Peyer's patch (tissue), 4 donors: ENCODE data around the gene EPB41L5. TPM values are rescaled to one million over a fixed set of nuclear protein-coding genes. Genes with fewer than 3 reads are reported as not detected.

ENCODE experiments used
- DNase-seq, 3 donors: peaks; one replicate each; pipeline ENCODE4 v3.0.0-alpha.2; 2017 to 2019
- H3K27ac ChIP-seq, 4 donors: fragments of 200-600 bp; sonication (generic); one replicate each; pipeline ENCODE4 v1.5.1; 2016 to 2019
- H3K27me3 ChIP-seq, 2 donors: fragments of 200-600 bp; sonication (generic); one replicate each; pipeline ENCODE4 v1.5.1; 2019
- H3K36me3 ChIP-seq, 3 donors: fragments of 200-600 bp; sonication (generic); one replicate each; pipeline ENCODE4 v1.5.1; 2016 to 2019
- H3K4me1 ChIP-seq, 4 donors: fragments of 200-600 bp; sonication (generic); one replicate each; pipeline ENCODE4 v1.5.1; 2016 to 2019
- H3K4me3 ChIP-seq, 4 donors: fragments of 200-600 bp; sonication (generic); 1 replicate in 3 of 4; 2 replicates in 1 of 4; pipeline ENCODE4 v1.5.1; 2016 to 2019; ENCODE audit warnings: mild to moderate bottlenecking in 1 of 4
- H3K9me3 ChIP-seq, 4 donors: fragments of 200-600 bp; sonication (generic); one replicate each; pipeline ENCODE4 v1.5.1; 2016 to 2019; ENCODE audit warnings: mild to moderate bottlenecking in 1 of 4
- CTCF ChIP-seq, 6 experiments: fragments of 450-650 bp in 4 of 6; fragments of 200-600 bp in 2 of 6; sonication (generic) in 1 of 6; IDR thresholded peaks; one replicate each; pipeline ENCODE4 v1.5.1; 2017 to 2019; ENCODE audit warnings: antibody characterized with exemption in 6 of 6, mild to moderate bottlenecking in 3 of 6, moderate library complexity in 1 of 6
- POLR2A ChIP-seq, 2 donors: fragments of 450-650 bp; IDR thresholded peaks; one replicate each; pipeline ENCODE4 v1.5.1; 2017; ENCODE audit warnings: antibody characterized with exemption in 2 of 2, mild to moderate bottlenecking in 2 of 2, moderate library complexity in 2 of 2
- total RNA-seq, 4 donors: library from RNA; depleted of rRNA; stranded (reverse); fragments of >200 nt; gene quantifications; one replicate each; pipeline ENCODE4 v1.1.0, GENCODE V29; 2016

The EPB41L5 gene
- total RNA-seq, 4 donors from 2014 or later = 21.5 to 52.9 (median 41.4) TPM

- Histone ChIP-seq H3K36me3 (no peaks in the 10 kb centered on the region), H3K4me3 (peak overlapping the region; percentile 62 to 98 (median 86)), H3K9me3 (no peaks in the 10 kb centered on the region), H3K27ac (peak overlapping the region; percentile 82 to 91 (median 83)), H3K27me3 (no peaks in the 10 kb centered on the region), H3K4me1 (peaks cover 0 to 19% (median 0%) of the 10 kb centered on the region in 4 donors)
- TF ChIP-seq POLR2A (IDR thresholded peaks at IDR 0.05) (no peak), CTCF (IDR thresholded peaks at IDR 0.05) (no peak)
- DNase-seq = peak in 2 of 3 donors; percentile 30 to 72
Measured at GRCh38 chr2:120013597-120014223, 833 bp downstream of the EPB41L5 start.

DNA sequence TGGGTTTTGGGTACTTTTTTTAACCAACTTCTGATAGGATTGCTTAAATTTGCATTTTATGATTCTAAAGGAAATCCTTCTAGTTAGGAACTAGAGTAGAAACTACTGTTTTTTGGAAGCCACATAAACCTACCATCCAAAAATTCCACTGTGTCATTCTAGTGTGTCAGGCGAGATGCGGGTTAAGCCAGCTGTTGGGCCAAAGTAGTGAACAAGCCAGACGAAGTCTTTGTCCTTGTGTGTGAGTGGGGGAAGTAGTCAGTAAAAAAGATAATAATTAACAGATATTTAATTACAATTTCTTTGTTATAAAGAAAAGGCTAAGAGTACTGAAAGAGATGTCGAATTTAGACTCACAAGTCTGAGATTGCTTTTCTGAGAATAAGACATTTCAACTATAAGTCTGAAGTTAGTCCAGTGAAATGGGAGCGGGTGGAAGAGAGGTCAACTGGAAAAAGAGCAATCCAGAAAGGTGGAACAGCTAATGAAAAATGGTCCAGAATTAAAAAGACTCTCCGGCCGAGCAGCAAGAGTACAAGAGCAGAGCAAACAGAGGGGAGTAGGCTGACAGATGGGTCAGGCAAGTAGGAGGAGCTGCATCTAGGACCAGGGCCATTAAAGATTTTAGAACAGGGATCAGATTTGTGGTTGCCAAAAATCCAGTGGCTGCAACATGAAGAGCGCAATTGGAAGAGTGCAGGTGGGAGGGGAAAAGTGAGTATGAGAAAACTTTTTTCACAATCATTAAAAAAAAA is 1.5 kb downstream of the EPB41L5 start:
- Histone ChIP-seq H3K27me3 (no peaks in the 10 kb centered on the region), H3K36me3 (no peaks in the 10 kb centered on the region), H3K4me3 (peak overlapping the region in 2 of 4 donors; percentile 62 to 78), H3K27ac (no peak overlapping the region), H3K4me1 (peaks cover 0 to 19% (median 0%) of the 10 kb centered on the region in 4 donors), H3K9me3 (no peaks in the 10 kb centered on the region)
- TF ChIP-seq CTCF (IDR thresholded peaks at IDR 0.05) (no peak), POLR2A (IDR thresholded peaks at IDR 0.05) (no peak)
- no peak for DNase-seq

- peaks cover 0 to 14% (median 0%) of the 10 kb centered on the region in 4 donors for H3K4me1 ChIP-seq
- H3K36me3 ChIP-seq = no peaks in the 10 kb centered on the region
- no peak overlapping the region for H3K4me3 ChIP-seq
- H3K27me3 ChIP-seq = no peaks in the 10 kb centered on the region
- H3K9me3 ChIP-seq = no peaks in the 10 kb centered on the region
- no peak overlapping the region for H3K27ac ChIP-seq
- TF ChIP-seq POLR2A (IDR thresholded peaks at IDR 0.05) (no peak), CTCF (IDR thresholded peaks at IDR 0.05) (no peak)
- DNase-seq = no peak
Measured at GRCh38 chr2:120016800-120017199, 3.9 kb downstream of the EPB41L5 start.

GRCh38 chr2:120017201-120017600 is 4.3 kb downstream of the EPB41L5 start:
- H3K4me1 ChIP-seq = peaks cover 0 to 10% (median 0%) of the 10 kb centered on the region in 4 donors
- no peaks in the 10 kb centered on the region for H3K27me3 ChIP-seq
- no peaks in the 10 kb centered on the region for H3K9me3 ChIP-seq
- no peak overlapping the region for H3K4me3 ChIP-seq
- no peak overlapping the region for H3K27ac ChIP-seq
- H3K36me3 ChIP-seq = no peaks in the 10 kb centered on the region
- no peak for TF ChIP-seq POLR2A (IDR thresholded peaks at IDR 0.05)
- no peak for TF ChIP-seq CTCF (IDR thresholded peaks at IDR 0.05)
- no peak for DNase-seq

GRCh38 chr2:120018549-120018948 is 5.7 kb downstream of the EPB41L5 start:
- no peak for TF ChIP-seq POLR2A (IDR thresholded peaks at IDR 0.05)
- no peak for TF ChIP-seq CTCF (IDR thresholded peaks at IDR 0.05)

More at GRCh38 chr2:120018549-120018948, 5.7 kb downstream of the EPB41L5 start:
- Histone ChIP-seq H3K27ac (no peak overlapping the region), H3K4me3 (no peak overlapping the region), H3K27me3 (no peaks in the 10 kb centered on the region), H3K9me3 (no peaks in the 10 kb centered on the region), H3K36me3 (no peaks in the 10 kb centered on the region), H3K4me1 (peaks cover 0 to 9% (median 0%) of the 10 kb centered on the region in 4 donors)
- DNase-seq = no peak
